IPS-15b (cell line): ENCODE measurements around the gene NRG3.

Experiments used
- H3K27me3 ChIP-seq: one replicate; pipeline ENCODE4 v1.6.1; 2013; ENCODE audit warnings: low read length; ENCODE audit not compliant: control insufficient read depth, insufficient read depth
- H3K36me3 ChIP-seq: one replicate; pipeline ENCODE4 v1.6.1; 2013; ENCODE audit warnings: low read length; ENCODE audit not compliant: control insufficient read depth, insufficient read depth
- H3K4me1 ChIP-seq: one replicate; pipeline ENCODE4 v1.6.1; 2013; ENCODE audit warnings: mild to moderate bottlenecking, low read length; ENCODE audit not compliant: control insufficient read depth, insufficient read depth
- H3K4me3 ChIP-seq: one replicate; pipeline ENCODE4 v1.5.1; 2013; ENCODE audit warnings: low read depth, low read length
- H3K9ac ChIP-seq: one replicate; pipeline ENCODE4 v1.6.1; 2013; ENCODE audit warnings: low read depth, mild to moderate bottlenecking, low read length
- H3K9me3 ChIP-seq: one replicate; pipeline ENCODE4 v1.6.1; 2013; ENCODE audit warnings: mild to moderate bottlenecking, low read length; ENCODE audit not compliant: control insufficient read depth, insufficient read depth

NRG3 gene

GRCh38 chr10:82256275-82256674 lies 381.3 kb downstream of the NRG3 start:
- H3K4me1 ChIP-seq, result peaks cover 2% of the 10 kb centered on the region
- H3K36me3 ChIP-seq, result no peaks in the 10 kb centered on the region
- no peaks in the 10 kb centered on the region for H3K9me3 ChIP-seq
- no peaks in the 10 kb centered on the region for H3K27me3 ChIP-seq
- no peak overlapping the region for H3K4me3 ChIP-seq
- H3K9ac ChIP-seq, result no peak overlapping the region

GRCh38 chr10:82266438-82266837 lies 391.4 kb downstream of the NRG3 start:
- H3K4me1 ChIP-seq, result no peaks in the 10 kb centered on the region
- H3K4me3 ChIP-seq, result no peak overlapping the region
- no peaks in the 10 kb centered on the region for H3K9me3 ChIP-seq

GRCh38 chr10:82267014-82267413 lies 392.0 kb downstream of the NRG3 start:
- Histone ChIP-seq H3K4me3 (no peak overlapping the region), H3K9me3 (no peaks in the 10 kb centered on the region), H3K4me1 (no peaks in the 10 kb centered on the region), H3K36me3 (no peaks in the 10 kb centered on the region), H3K27me3 (no peaks in the 10 kb centered on the region), H3K9ac (no peak overlapping the region)

More at GRCh38 chr10:82266438-82266837, 391.4 kb downstream of the NRG3 start:
- no peaks in the 10 kb centered on the region for H3K36me3 ChIP-seq
- H3K9ac ChIP-seq, result no peak overlapping the region
- no peaks in the 10 kb centered on the region for H3K27me3 ChIP-seq

- Histone ChIP-seq H3K9me3 (no peaks in the 10 kb centered on the region), H3K4me1 (no peaks in the 10 kb centered on the region), H3K36me3 (no peaks in the 10 kb centered on the region), H3K9ac (no peak overlapping the region), H3K27me3 (no peaks in the 10 kb centered on the region), H3K4me3 (no peak overlapping the region)
These were observed 392.5 kb downstream of the NRG3 start for GRCh38 chr10:82267465-82267864.

- H3K9me3 ChIP-seq, result no peaks in the 10 kb centered on the region
- H3K4me3 ChIP-seq, result no peak overlapping the region
- H3K36me3 ChIP-seq, result no peaks in the 10 kb centered on the region
- H3K9ac ChIP-seq, result no peak overlapping the region
- H3K27me3 ChIP-seq, result no peaks in the 10 kb centered on the region
- H3K4me1 ChIP-seq, result no peaks in the 10 kb centered on the region
These were observed 393.0 kb downstream of the NRG3 start for GRCh38 chr10:82267960-82268359.

- no peak overlapping the region for H3K9ac ChIP-seq
- no peaks in the 10 kb centered on the region for H3K36me3 ChIP-seq
- H3K4me3 ChIP-seq, result no peak overlapping the region
- H3K27me3 ChIP-seq, result no peaks in the 10 kb centered on the region
- no peaks in the 10 kb centered on the region for H3K9me3 ChIP-seq
- no peaks in the 10 kb centered on the region for H3K4me1 ChIP-seq
These were observed 402.6 kb downstream of the NRG3 start for GRCh38 chr10:82277591-82277990.

GRCh38 chr10:82278401-82279182 lies 403.6 kb downstream of the NRG3 start:
- Histone ChIP-seq H3K27me3 (no peaks in the 10 kb centered on the region), H3K9ac (no peak overlapping the region), H3K4me3 (no peak overlapping the region), H3K9me3 (no peaks in the 10 kb centered on the region), H3K4me1 (no peaks in the 10 kb centered on the region), H3K36me3 (no peaks in the 10 kb centered on the region)

- Histone ChIP-seq H3K27me3 (no peaks in the 10 kb centered on the region), H3K9me3 (no peaks in the 10 kb centered on the region), H3K4me1 (no peaks in the 10 kb centered on the region), H3K4me3 (no peak overlapping the region), H3K36me3 (no peaks in the 10 kb centered on the region), H3K9ac (no peak overlapping the region)
These were observed 407.9 kb downstream of the NRG3 start for GRCh38 chr10:82282782-82283456.

- H3K27me3 ChIP-seq, result no peaks in the 10 kb centered on the region
These were observed 409.2 kb downstream of the NRG3 start for GRCh38 chr10:82284180-82284579.

GRCh38 chr10:82288461-82288881 lies 413.5 kb downstream of the NRG3 start:
- Histone ChIP-seq H3K4me3 (no peak overlapping the region), H3K9ac (no peak overlapping the region), H3K9me3 (no peaks in the 10 kb centered on the region), H3K36me3 (no peaks in the 10 kb centered on the region), H3K27me3 (no peaks in the 10 kb centered on the region), H3K4me1 (no peaks in the 10 kb centered on the region)

More at GRCh38 chr10:82284180-82284579, 409.2 kb downstream of the NRG3 start:
- Histone ChIP-seq H3K9ac (no peak overlapping the region), H3K4me1 (no peaks in the 10 kb centered on the region), H3K9me3 (no peaks in the 10 kb centered on the region), H3K36me3 (no peaks in the 10 kb centered on the region), H3K4me3 (no peak overlapping the region)

- no peak overlapping the region for H3K4me3 ChIP-seq
- no peaks in the 10 kb centered on the region for H3K9me3 ChIP-seq
- H3K9ac ChIP-seq, result no peak overlapping the region
- no peaks in the 10 kb centered on the region for H3K27me3 ChIP-seq
- H3K4me1 ChIP-seq, result no peaks in the 10 kb centered on the region
- H3K36me3 ChIP-seq, result no peaks in the 10 kb centered on the region
These were observed 415.0 kb downstream of the NRG3 start for GRCh38 chr10:82289945-82290344.

- no peaks in the 10 kb centered on the region for H3K4me1 ChIP-seq
- no peaks in the 10 kb centered on the region for H3K9me3 ChIP-seq
- no peak overlapping the region for H3K9ac ChIP-seq
- no peaks in the 10 kb centered on the region for H3K36me3 ChIP-seq
- no peak overlapping the region for H3K4me3 ChIP-seq
- no peaks in the 10 kb centered on the region for H3K27me3 ChIP-seq
These were observed 419.9 kb downstream of the NRG3 start for GRCh38 chr10:82294874-82295378.
